GM12891 (cell line): ENCODE results near the gene PARVG.

ENCODE experiments used
- POLR2A ChIP-seq: IDR thresholded peaks from 2 replicates; pipeline ENCODE4 v1.6.1; 2011; ENCODE audit warnings: low read depth, low read length, control low read depth
- POLR2AphosphoS5 ChIP-seq: IDR thresholded peaks from 2 replicates; pipeline ENCODE4 v1.6.1; 2011; ENCODE audit warnings: low read depth, low read length, control low read depth

GRCh38 chr22:44162960-44163359 is 17.8 kb upstream of the PARVG start:
- no peak for TF ChIP-seq POLR2A
- TF ChIP-seq POLR2AphosphoS5: no peak
